Neural progenitor cell (in vitro differentiated cells): ENCODE data around the gene CTTNBP2NL.

Experiments
- EZH2 ChIP-seq: fragments of 200-600 bp; sonication (generic); IDR thresholded peaks from 2 replicates; pipeline ENCODE4 v1.6.1; 2017; ENCODE audit warnings: antibody characterized with exemption, mild to moderate bottlenecking, moderate library complexity
- TF ChIP-seq, protein P1 (sequence below): fragments of 200-600 bp; sonication (generic); IDR thresholded peaks from 2 replicates; pipeline ENCODE4 v1.5.1; 2017; ENCODE audit warnings: antibody characterized with exemption, mild to moderate bottlenecking

- no peak for TF ChIP-seq EZH2
- TF ChIP-seq, protein P1, sequence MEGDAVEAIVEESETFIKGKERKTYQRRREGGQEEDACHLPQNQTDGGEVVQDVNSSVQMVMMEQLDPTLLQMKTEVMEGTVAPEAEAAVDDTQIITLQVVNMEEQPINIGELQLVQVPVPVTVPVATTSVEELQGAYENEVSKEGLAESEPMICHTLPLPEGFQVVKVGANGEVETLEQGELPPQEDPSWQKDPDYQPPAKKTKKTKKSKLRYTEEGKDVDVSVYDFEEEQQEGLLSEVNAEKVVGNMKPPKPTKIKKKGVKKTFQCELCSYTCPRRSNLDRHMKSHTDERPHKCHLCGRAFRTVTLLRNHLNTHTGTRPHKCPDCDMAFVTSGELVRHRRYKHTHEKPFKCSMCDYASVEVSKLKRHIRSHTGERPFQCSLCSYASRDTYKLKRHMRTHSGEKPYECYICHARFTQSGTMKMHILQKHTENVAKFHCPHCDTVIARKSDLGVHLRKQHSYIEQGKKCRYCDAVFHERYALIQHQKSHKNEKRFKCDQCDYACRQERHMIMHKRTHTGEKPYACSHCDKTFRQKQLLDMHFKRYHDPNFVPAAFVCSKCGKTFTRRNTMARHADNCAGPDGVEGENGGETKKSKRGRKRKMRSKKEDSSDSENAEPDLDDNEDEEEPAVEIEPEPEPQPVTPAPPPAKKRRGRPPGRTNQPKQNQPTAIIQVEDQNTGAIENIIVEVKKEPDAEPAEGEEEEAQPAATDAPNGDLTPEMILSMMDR, result no peak
Observed at GRCh38 chr1:112472142-112472541, 76.1 kb downstream of the CTTNBP2NL start.
